Hepatocyte (in vitro differentiated cells): Measurements from ENCODE around the gene CIP2A. TPM values are rescaled to one million over a fixed set of nuclear protein-coding genes. Genes with fewer than 3 reads are reported as not detected.

Experiments used
- DNase-seq: peaks from one replicate; pipeline ENCODE4 v3.0.0-alpha.2; 2016; ENCODE audit warnings: low spot score
- H2AFZ ChIP-seq: fragments of 200-600 bp; sonication (generic); 2 replicates; pipeline ENCODE4 v1.6.0; 2016; ENCODE audit warnings: antibody characterized with exemption, mild to moderate bottlenecking
- H3K27ac ChIP-seq: fragments of 200-600 bp; sonication (generic); 2 replicates; pipeline ENCODE4 v1.5.1; 2016; ENCODE audit warnings: mild to moderate bottlenecking
- H3K27me3 ChIP-seq: fragments of 200-600 bp; sonication (generic); 2 replicates; pipeline ENCODE4 v1.6.1; 2016
- H3K36me3 ChIP-seq: fragments of 200-600 bp; sonication (generic); replicated peaks from 2 replicates; pipeline ENCODE4 v1.5.1; 2016; ENCODE audit warnings: low read depth; ENCODE audit not compliant: insufficient read depth
- H3K4me1 ChIP-seq: fragments of 200-600 bp; sonication (generic); 2 replicates; pipeline ENCODE4 v1.5.1; 2016; ENCODE audit warnings: mild to moderate bottlenecking, moderate library complexity; ENCODE audit not compliant: insufficient read depth
- H3K4me2 ChIP-seq: fragments of 200-600 bp; sonication (generic); 2 replicates; pipeline ENCODE4 v1.6.0; 2016
- H3K4me3 ChIP-seq: fragments of 200-600 bp; sonication (generic); 2 replicates; pipeline ENCODE4 v1.5.1; 2016; ENCODE audit warnings: mild to moderate bottlenecking
- H3K79me2 ChIP-seq: fragments of 200-600 bp; sonication (generic); 2 replicates; pipeline ENCODE4 v1.6.0; 2017; ENCODE audit warnings: mild to moderate bottlenecking
- H3K9me2 ChIP-seq: fragments of 200-600 bp; sonication (generic); replicated peaks from 2 replicates; pipeline ENCODE4 v1.6.0; 2017; ENCODE audit warnings: mild to moderate bottlenecking; ENCODE audit not compliant: insufficient read depth
- H3K9me3 ChIP-seq: fragments of 200-600 bp; sonication (generic); 2 replicates; pipeline ENCODE4 v1.5.1; 2016; ENCODE audit warnings: low read depth, mild to moderate bottlenecking
- H4K20me1 ChIP-seq: fragments of 200-600 bp; sonication (generic); 2 replicates; pipeline ENCODE4 v1.6.0; 2016; ENCODE audit warnings: mild to moderate bottlenecking; ENCODE audit not compliant: insufficient read depth, poor library complexity, severe bottlenecking
- CTCF ChIP-seq: fragments of 200-600 bp; sonication (generic); IDR thresholded peaks from 2 replicates; pipeline ENCODE4 v1.5.1; 2016; ENCODE audit warnings: antibody characterized with exemption, mild to moderate bottlenecking; ENCODE audit not compliant: poor library complexity
- EZH2 ChIP-seq: fragments of 200-600 bp; sonication (generic); IDR thresholded peaks from 2 replicates; pipeline ENCODE4 v1.6.1; 2016; ENCODE audit warnings: antibody characterized with exemption, mild to moderate bottlenecking, borderline replicate concordance
- EZH2phosphoT487 ChIP-seq: fragments of 200-600 bp; sonication (generic); IDR thresholded peaks from one replicate; pipeline ENCODE4 v1.6.1; 2018; ENCODE audit warnings: antibody characterized with exemption, mild to moderate bottlenecking, low read depth, moderate library complexity; ENCODE audit not compliant: unreplicated experiment, severe bottlenecking
- WGBS: methylation state at CpG from one replicate; pipeline ENCODE4 v1.1.6; 2016; ENCODE audit warnings: low lambda C conversion rate; ENCODE audit errors: missing lambda C conversion rate; 5-methylcytosine and 5-hydroxymethylcytosine counted together
- polyA plus RNA-seq: library from polyadenylated mRNA; unstranded; fragments of >200 nt; fragmentation: Nextera tagmentation; extraction: Ambion mirVana; gene quantifications from 2 replicates; pipeline ENCODE4 v1.2.1, GENCODE V29; 2016
- total RNA-seq: library from RNA; depleted of rRNA; stranded (reverse); fragments of >200 nt; gene quantifications from 2 replicates; pipeline ENCODE4 v1.2.3, GENCODE V29; 2014

Gene CIP2A
- total and polyA plus RNA-seq, 2 experiments from 2014 or later, result 3.7 to 9.8 TPM

- no peaks in the 10 kb centered on the region for H3K79me2 ChIP-seq
- no peak overlapping the region for H2AFZ ChIP-seq
- H3K4me1 ChIP-seq, result no peaks in the 10 kb centered on the region
- H3K9me2 ChIP-seq, result no peaks in the 10 kb centered on the region
- DNase-seq, result no peak
- no peak overlapping the region for H3K27ac ChIP-seq
- no peak for TF ChIP-seq EZH2phosphoT487
- TF ChIP-seq EZH2, result no peak
- TF ChIP-seq CTCF, result no peak
- no peaks in the 10 kb centered on the region for H3K27me3 ChIP-seq
- H3K4me2 ChIP-seq, result no peak overlapping the region
- no peaks in the 10 kb centered on the region for H4K20me1 ChIP-seq
- H3K4me3 ChIP-seq, result no peak overlapping the region
- no peaks in the 10 kb centered on the region for H3K36me3 ChIP-seq
- no peaks in the 10 kb centered on the region for H3K9me3 ChIP-seq
Measured at GRCh38 chr3:108511490-108511889, 77.7 kb downstream of the CIP2A start.

- Histone ChIP-seq H3K9me2 (no peaks in the 10 kb centered on the region), H3K79me2 (no peaks in the 10 kb centered on the region), H3K27me3 (no peaks in the 10 kb centered on the region), H3K27ac (no peak overlapping the region), H3K9me3 (no peaks in the 10 kb centered on the region), H3K4me2 (no peak overlapping the region), H3K36me3 (no peaks in the 10 kb centered on the region), H3K4me3 (no peak overlapping the region), H2AFZ (no peak overlapping the region), H4K20me1 (no peaks in the 10 kb centered on the region), H3K4me1 (no peaks in the 10 kb centered on the region)
- TF ChIP-seq EZH2phosphoT487, result no peak
- TF ChIP-seq CTCF, result no peak
- TF ChIP-seq EZH2, result no peak
- DNase-seq, result no peak
- WGBS, result 90% methylated on average over 4 of the region's 4 CpGs
Measured at GRCh38 chr3:108511055-108511454, 78.2 kb downstream of the CIP2A start.

- TF ChIP-seq CTCF (no peak), EZH2phosphoT487 (no peak), EZH2 (no peak)
- no peak within 1 kb of the TSS for H3K4me2 ChIP-seq
- H3K27ac ChIP-seq, result no peak within 1 kb of the TSS
- H3K27me3 ChIP-seq, result no peaks in the 10 kb centered on the region
- no peaks in the 10 kb centered on the region for H4K20me1 ChIP-seq
- H3K9me3 ChIP-seq, result no peaks in the 10 kb centered on the region
- no peak within 1 kb of the TSS for H2AFZ ChIP-seq
- 96% methylated on average over 3 of the region's 3 CpGs for WGBS
- DNase-seq, result no peak
- H3K79me2 ChIP-seq, result no peaks in the 10 kb centered on the region
- H3K9me2 ChIP-seq, result no peaks in the 10 kb centered on the region
- H3K4me1 ChIP-seq, result no peaks in the 10 kb centered on the region
- H3K36me3 ChIP-seq, result no peaks in the 10 kb centered on the region
- H3K4me3 ChIP-seq, result no peak within 1 kb of the TSS
Measured at GRCh38 chr3:108510496-108510895, 78.7 kb downstream of the CIP2A start, which contains the start of gene MYH15. Gene MYH15 (minus strand): TSS chr3:108510596. CDS start chr3:108510530, 66 bp downstream.

GRCh38 chr3:108509871-108510270 is 79.4 kb downstream of the CIP2A start:
- no peaks in the 10 kb centered on the region for H3K27me3 ChIP-seq
- TF ChIP-seq EZH2phosphoT487, result no peak
- no peak for TF ChIP-seq EZH2
- TF ChIP-seq CTCF, result no peak
- no peaks in the 10 kb centered on the region for H3K9me2 ChIP-seq
- no peaks in the 10 kb centered on the region for H3K79me2 ChIP-seq
- H4K20me1 ChIP-seq, result no peaks in the 10 kb centered on the region
- no peak overlapping the region for H2AFZ ChIP-seq
- H3K4me1 ChIP-seq, result no peaks in the 10 kb centered on the region
- H3K4me2 ChIP-seq, result no peak overlapping the region
- no peaks in the 10 kb centered on the region for H3K36me3 ChIP-seq
- no peak overlapping the region for H3K27ac ChIP-seq
- no peaks in the 10 kb centered on the region for H3K9me3 ChIP-seq
- WGBS, result 63% methylated on average over 2 of the region's 2 CpGs
- DNase-seq, result no peak
- no peak overlapping the region for H3K4me3 ChIP-seq
